GM12872 (cell line): ENCODE measurements around the gene CEACAM8.

ENCODE experiments used
- CTCF ChIP-seq: IDR thresholded peaks from 3 replicates; pipeline ENCODE4 v1.5.1; 2011; ENCODE audit warnings: low read depth, mild to moderate bottlenecking, low read length, moderate library complexity; ENCODE audit not compliant: insufficient read depth

The CEACAM8 gene

GRCh38 chr19:42553292-42554045 is 41.3 kb downstream of the CEACAM8 start:
- TF ChIP-seq CTCF: no peak

- no peak for TF ChIP-seq CTCF
Measured at GRCh38 chr19:42552086-42553065, 42.3 kb downstream of the CEACAM8 start.

GRCh38 chr19:42548552-42548951 is 46.2 kb downstream of the CEACAM8 start:
- no peak for TF ChIP-seq CTCF

- no peak for TF ChIP-seq CTCF
Measured at GRCh38 chr19:42547929-42548328, 46.8 kb downstream of the CEACAM8 start.

GRCh38 chr19:42546831-42547500 is 47.8 kb downstream of the CEACAM8 start:
- TF ChIP-seq CTCF: no peak

- TF ChIP-seq CTCF: no peak
Measured at GRCh38 chr19:42544146-42544545, 50.6 kb downstream of the CEACAM8 start.

GRCh38 chr19:42542791-42543190 is 51.9 kb downstream of the CEACAM8 start:
- peak; percentile 18; the same call in 1 of the 3 replicates for TF ChIP-seq CTCF
